HepG2 (cell line): ENCODE results near the gene ZSCAN31. TPM values are rescaled to one million over a fixed set of nuclear protein-coding genes. Genes with fewer than 3 reads are reported as not detected.

Experiments
- ATAC-seq: fragments of 200-7000 bp; cut with Tn5 transposase; 3 replicates; pipeline ENCODE4 v1.9.1; 2020; ENCODE audit warnings: mild to moderate bottlenecking, moderate library complexity
- BruUV-seq: library from RNA; stranded (reverse); fragments of 400-500 nt; replicated peaks from 2 replicates; lab custom pipeline; 2021; lab: Mats Ljungman, UMichigan
- CTCF ChIA-PET: fragments of 300-600 bp; formaldehyde crosslinking; extraction: SDS; loops from one replicate; lab custom pipeline; 2021; ENCODE audit warnings: low total read pairs, inconsistent platforms, low intra/inter-chr PET ratio; lab: Yijun Ruan, JAX
- POLR2A ChIA-PET: fragments of 350-600 bp; sonication (Branson Sonifier 250); formaldehyde crosslinking; loops from one replicate; lab custom pipeline; 2020; ENCODE audit warnings: antibody characterized with exemption, inconsistent platforms; lab: Yijun Ruan, JAX
- DNase-seq: peaks from one replicate; pipeline ENCODE4 v3.0.0-alpha.2; 2015; ENCODE audit warnings: low spot score
- FAIRE-seq: peaks from 3 replicates; lab custom pipeline; 2011; peaks lifted over from hg19 to GRCh38; lab: Jason Lieb, UNC
- H2AFZ ChIP-seq: one replicate; pipeline ENCODE4 v1.6.1; 2011; ENCODE audit warnings: low read length, inconsistent platforms
- H3K27ac ChIP-seq: fragments of 300-600 bp; 3 replicates; pipeline ENCODE4 v1.8.0; 2011; ENCODE audit warnings: mixed run types, mild to moderate bottlenecking, mixed read lengths, low read length, inconsistent platforms; ENCODE audit not compliant: insufficient read depth; ENCODE audit errors: extremely low read length
- H3K27me3 ChIP-seq, 2 experiments: fragments of 200-600 bp in 1 of 2; 2 replicates in 1 of 2; 3 replicates in 1 of 2; pipeline versions ENCODE4 v1.6.0 to v1.8.0; 2011; ENCODE audit warnings: low read length in 2 of 2, mild to moderate bottlenecking in 2 of 2, moderate library complexity in 2 of 2, inconsistent platforms in 1 of 2; ENCODE audit not compliant: insufficient read depth in 2 of 2, control insufficient read depth in 1 of 2
- H3K36me3 ChIP-seq, 2 experiments: fragments of 200-600 bp in 1 of 2; replicated peaks in 1 of 2; 2 replicates in 1 of 2; 3 replicates in 1 of 2; pipeline versions ENCODE4 v1.5.1 to v1.8.0; 2011; ENCODE audit warnings: low read length in 2 of 2, inconsistent platforms in 1 of 2; ENCODE audit not compliant: insufficient read depth in 2 of 2, control insufficient read depth in 1 of 2
- H3K4me1 ChIP-seq: 2 replicates; pipeline ENCODE4 v1.5.1; 2012; ENCODE audit warnings: low read length, inconsistent platforms; ENCODE audit not compliant: insufficient read depth
- H3K4me2 ChIP-seq: 2 replicates; pipeline ENCODE4 v1.6.0; 2011; ENCODE audit warnings: low read depth, low read length, inconsistent platforms
- H3K4me3 ChIP-seq, 3 experiments: fragments of 200-600 bp in 1 of 3; sonication (generic), shearing (Covaris generic) in 1 of 3; replicated peaks in 1 of 3; 2 replicates each; pipeline ENCODE4 v1.5.1; 2011 to 2016; ENCODE audit warnings: low read length in 3 of 3, inconsistent platforms in 2 of 3, low read depth in 2 of 3, mild to moderate bottlenecking in 2 of 3, control low read depth in 1 of 3, mixed read lengths in 1 of 3; ENCODE audit not compliant: insufficient read depth in 1 of 3
- H3K79me2 ChIP-seq: one replicate; pipeline ENCODE4 v1.6.1; 2011; ENCODE audit warnings: low read length, inconsistent platforms; ENCODE audit not compliant: insufficient read depth
- H3K9ac ChIP-seq: 2 replicates; pipeline ENCODE4 v1.6.0; 2011; ENCODE audit warnings: mild to moderate bottlenecking, low read depth, low read length, inconsistent platforms; ENCODE audit not compliant: insufficient read depth
- H3K9me3 ChIP-seq: 2 replicates; pipeline ENCODE4 v1.5.1; 2012; ENCODE audit warnings: mild to moderate bottlenecking, low read length
- H4K20me1 ChIP-seq: 2 replicates; pipeline ENCODE4 v1.6.0; 2011; ENCODE audit warnings: inconsistent platforms, mild to moderate bottlenecking, low read length, moderate library complexity; ENCODE audit not compliant: insufficient read depth
- EEA1 ChIP-seq: sonication (generic); formaldehyde crosslinking; IDR thresholded peaks from 2 replicates; pipeline ENCODE4 v1.5.1; 2020; ENCODE audit warnings: mild to moderate bottlenecking, missing genetic modification reagents, borderline replicate concordance
- GRHL1 ChIP-seq: sonication (generic); formaldehyde crosslinking; conservative IDR thresholded peaks from 2 replicates; pipeline ENCODE4 v1.8.0; 2022; ENCODE audit warnings: missing genetic modification reagents
- HMG20A ChIP-seq: IDR thresholded peaks from 2 replicates; pipeline ENCODE4 v1.6.1; 2016; ENCODE audit warnings: borderline replicate concordance
- KLF9 ChIP-seq: IDR thresholded peaks from 2 replicates; pipeline ENCODE4 v1.6.1; 2016; ENCODE audit warnings: low read depth
- MTA3 ChIP-seq: sonication (generic); formaldehyde crosslinking; IDR thresholded peaks from 2 replicates; pipeline ENCODE4 v1.4.0; 2020; ENCODE audit warnings: missing genetic modification reagents
- NAIF1 ChIP-seq: sonication (generic); formaldehyde crosslinking; IDR thresholded peaks from 2 replicates; pipeline ENCODE4 v1.5.0; 2020; ENCODE audit warnings: mild to moderate bottlenecking, missing genetic modification reagents, borderline replicate concordance
- POLR2AphosphoS2 ChIP-seq: IDR thresholded peaks from 2 replicates; pipeline ENCODE4 v1.6.1; 2011; ENCODE audit warnings: low read depth, low read length, improper control_type of control experiment
- PRDM4 ChIP-seq: sonication (generic); formaldehyde crosslinking; IDR thresholded peaks from 2 replicates; pipeline ENCODE4 v1.9.0; 2021; ENCODE audit warnings: missing genetic modification reagents, borderline replicate concordance
- RAD21 ChIP-seq: fragments of 450-650 bp; formaldehyde crosslinking; IDR thresholded peaks from 2 replicates; pipeline ENCODE4 v1.5.0; 2020; ENCODE audit warnings: mild to moderate bottlenecking
- SNRNP70 ChIP-seq: fragments of 200-400 bp; formaldehyde crosslinking; IDR thresholded peaks from 2 replicates; pipeline ENCODE4 v1.6.1; 2017; ENCODE audit warnings: mild to moderate bottlenecking, low read depth, low read length, moderate library complexity
- ZBTB4 ChIP-seq: sonication (generic); formaldehyde crosslinking; IDR thresholded peaks from 2 replicates; pipeline ENCODE4 v1.4.0; 2020; ENCODE audit warnings: missing genetic modification reagents, mild to moderate bottlenecking, borderline replicate concordance
- ZNF3 ChIP-seq: IDR thresholded peaks from 2 replicates; pipeline ENCODE4 v1.7.0; 2017; ENCODE audit warnings: inconsistent platforms
- ZNF414 ChIP-seq: sonication (generic); formaldehyde crosslinking; IDR thresholded peaks from 2 replicates; pipeline ENCODE4 v1.5.0; 2020; ENCODE audit warnings: missing genetic modification reagents
- ZNF83 ChIP-seq: sonication (generic); formaldehyde crosslinking; IDR thresholded peaks from 2 replicates; pipeline ENCODE4 v1.4.0; 2020; ENCODE audit warnings: missing genetic modification reagents, mild to moderate bottlenecking, borderline replicate concordance
- WGBS: methylation state at CpG from one replicate; pipeline ENCODE4 v1.1.6; 2017; ENCODE audit warnings: low lambda C conversion rate; 5-methylcytosine and 5-hydroxymethylcytosine counted together
- in situ Hi-C: cut with HindIII; loops from 2 replicates; pipeline ENCODE4 v1.10.0; 2017; ENCODE audit warnings: low pct_unique_long_range_greater_than_20kb; ENCODE audit not compliant: extremely low pct_ligation_motif_present
- intact Hi-C: fragments of 100-400 bp; cut with micrococcal nuclease; formaldehyde crosslinking; loops from one replicate; pipeline ENCODE4 v1.10.0; 2022; ENCODE audit not compliant: unreplicated experiment
- polyA plus RNA-seq, 8 experiments: library from polyadenylated mRNA; depleted of rRNA in 3 of 8; stranded (reverse) in 7 of 8; unstranded in 1 of 8; fragments of >200 nt; fragmentation: Illumina TruSeq in 4 of 8; extraction: Trizol in 4 of 8; gene quantifications; 2 replicates each; pipeline versions ENCODE4 v1.2.1 to v1.2.3, GENCODE V29; 2011 to 2016; ENCODE audit warnings: low read depth in 4 of 8, missing spikeins in 1 of 8, mixed read lengths in 1 of 8; ENCODE audit not compliant: insufficient read depth in 1 of 8
- total RNA-seq, 5 experiments: library from RNA; depleted of rRNA; stranded (reverse); fragments of >200 nt; fragmentation: Illumina TruSeq; extraction: Trizol; gene quantifications; 2 replicates each; pipeline ENCODE4 v1.2.3, GENCODE V29; 2016; ENCODE audit warnings: low read depth in 1 of 5

Gene ZSCAN31
- total and polyA plus RNA-seq, 2 of the 13 experiments (the other 11 are each of a cell fraction or from before 2014, with no cell fraction given): 5.3 to 6.2 TPM

- Histone ChIP-seq H3K4me2 (peak within 1 kb of the TSS; percentile 92), H3K36me3 (no peaks in the 10 kb centered on the region), H3K9ac (peak within 1 kb of the TSS; percentile 78), H3K4me3 (peak within 1 kb of the TSS; percentile 63 to 98 (median 85)), H3K4me1 (peaks cover 32% of the 10 kb centered on the region), H3K27me3 (no peaks in the 10 kb centered on the region; a peak in 1 of 5 replicates), H3K79me2 (peaks cover 26% of the 10 kb centered on the region), H3K9me3 (no peaks in the 10 kb centered on the region), H2AFZ (peak within 1 kb of the TSS; percentile 99), H4K20me1 (no peaks in the 10 kb centered on the region), H3K27ac (peak within 1 kb of the TSS; percentile 77)
- in situ Hi-C loops: no loop called here
- DNase-seq: peak; percentile 84
- ChIA-PET POLR2A (interaction anchor here (0.6 to 2.3 kb wide), 16 partner anchors 12 to 226 kb away, joined by 3 to 28 read pairs (median 5); partner anchors contain the start of genes PGBD1, ZKSCAN4, ZKSCAN8 and ZSCAN12), CTCF (no interaction called here)
- FAIRE-seq: peak; percentile 37
- intact Hi-C loops: loop anchor here (1.0 kb wide), 3 partner anchors 33 to 98 kb away; partner anchors contain the start of genes PGBD1 and ZKSCAN4
- peak; percentile 97 for ATAC-seq
- 2% methylated on average over 28 of the region's 30 CpGs for WGBS
- BruUV-seq: TSS peak; percentile 86
- TF ChIP-seq EEA1 (CRISPR knock-in tag): peak; percentile 76; the same call in 1 of the 2 replicates
- no peak for TF ChIP-seq KLF9 (CRISPR knock-in tag)
- no peak; the same call in 1 of the 2 replicates for TF ChIP-seq ZBTB4
- TF ChIP-seq ZNF83 (CRISPR knock-in tag): 0 out of 2 replicates have a peak, but pooled peaks have one; percentile 37
- 0 out of 2 replicates have a peak, but pooled peaks have one; percentile 50 for TF ChIP-seq NAIF1 (CRISPR knock-in tag)
- peak; percentile 90 for TF ChIP-seq ZNF414
- no peak for TF ChIP-seq GRHL1
- peak; percentile 27; the same call in 1 of the 2 replicates for TF ChIP-seq RAD21
- no peak for TF ChIP-seq MTA3
- TF ChIP-seq PRDM4 (CRISPR knock-in tag): no peak
- no peak for TF ChIP-seq POLR2AphosphoS2
- peak; percentile 48; the same call in 1 of the 2 replicates for TF ChIP-seq ZNF3 (CRISPR knock-in tag)
- no peak for TF ChIP-seq SNRNP70
- TF ChIP-seq HMG20A: no peak
Observed at GRCh38 chr6:28349892-28350737, 14.2 kb upstream of the ZSCAN31 start, which contains the start of gene ZKSCAN3. Gene ZKSCAN3 (plus strand): TSS chr6:28349947. CDS start chr6:28359587, 9,640 bp downstream.
